Stimulated activated CD4-positive, alpha-beta T cell treated with anti-CD3 and anti-CD28 coated beads, Interleukin-1b, Interleukin-23, amount 100 ng/mL, for 24 hours (primary cell): ENCODE results near the gene BUD23.

Source experiments
- DNase-seq, 4 experiments: peaks; one replicate each; pipeline ENCODE4 v3.0.0-alpha.2; 2020; ENCODE audit warnings: low read depth in 4 of 4, low spot score in 1 of 4

Gene BUD23

DNA sequence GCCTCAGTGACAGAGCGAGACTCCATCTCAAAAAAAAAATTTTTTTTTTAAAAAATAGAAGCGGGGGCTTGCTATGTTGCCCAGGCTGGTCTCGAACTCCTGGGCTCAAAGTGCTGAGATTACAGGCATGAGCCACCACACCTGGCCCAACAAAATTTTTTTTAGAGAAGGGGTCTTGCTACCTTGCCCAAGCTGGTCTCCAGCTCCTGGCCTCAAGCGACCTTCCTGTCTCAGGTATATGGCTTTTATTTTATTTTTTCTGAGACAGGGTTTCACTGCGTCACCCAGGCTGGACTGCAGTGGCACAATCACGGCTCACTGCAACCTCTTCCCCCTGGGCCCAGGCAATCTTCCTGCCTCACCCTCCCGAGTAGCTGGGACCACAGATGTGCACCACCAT, 56.8 kb downstream of the BUD23 start:
- DNase-seq: no peak

DNA sequence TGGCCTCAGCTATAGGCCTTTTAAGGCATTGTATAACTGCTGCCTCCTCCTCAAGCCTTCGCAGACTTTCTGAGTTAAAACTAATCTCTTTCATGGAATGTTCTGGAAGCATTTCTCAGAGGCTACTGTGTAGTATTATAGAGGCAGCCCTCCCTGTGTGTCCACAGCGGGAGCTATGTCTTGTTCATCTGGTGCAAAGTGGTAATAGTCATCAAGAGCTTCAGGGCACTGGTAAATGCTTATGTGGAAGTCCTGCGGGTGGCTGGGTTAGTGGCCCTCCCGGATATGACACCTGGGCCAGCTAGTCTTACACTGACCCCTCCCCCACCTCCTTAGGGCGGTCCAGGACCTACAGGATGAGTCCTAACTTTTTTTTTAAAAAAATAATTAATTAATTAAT, 57.4 kb downstream of the BUD23 start:
- no peak for DNase-seq

DNA sequence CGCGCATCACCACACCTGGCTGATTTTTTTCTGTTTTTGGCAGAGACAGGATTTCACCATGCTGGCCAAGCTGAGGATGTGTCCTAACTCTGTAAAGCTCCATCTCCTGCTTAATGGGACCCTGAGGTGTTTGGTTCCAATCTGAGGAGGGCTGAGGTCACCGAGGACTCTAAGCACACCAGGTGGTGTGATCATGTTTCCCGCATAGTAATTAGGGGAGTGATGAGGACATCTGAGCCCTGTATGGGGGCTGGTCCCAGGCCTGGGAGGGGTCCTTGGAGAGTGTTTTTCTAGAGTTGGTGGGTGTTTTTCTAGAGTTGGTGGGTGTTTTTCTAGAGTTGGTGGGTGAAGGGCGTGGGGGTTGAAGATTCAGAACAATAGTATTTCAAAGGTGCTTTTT, 58.2 kb downstream of the BUD23 start:
- no peak for DNase-seq

- no peak for DNase-seq
Measured at GRCh38 chr7:73742338-73742752, 58.9 kb downstream of the BUD23 start.

DNA sequence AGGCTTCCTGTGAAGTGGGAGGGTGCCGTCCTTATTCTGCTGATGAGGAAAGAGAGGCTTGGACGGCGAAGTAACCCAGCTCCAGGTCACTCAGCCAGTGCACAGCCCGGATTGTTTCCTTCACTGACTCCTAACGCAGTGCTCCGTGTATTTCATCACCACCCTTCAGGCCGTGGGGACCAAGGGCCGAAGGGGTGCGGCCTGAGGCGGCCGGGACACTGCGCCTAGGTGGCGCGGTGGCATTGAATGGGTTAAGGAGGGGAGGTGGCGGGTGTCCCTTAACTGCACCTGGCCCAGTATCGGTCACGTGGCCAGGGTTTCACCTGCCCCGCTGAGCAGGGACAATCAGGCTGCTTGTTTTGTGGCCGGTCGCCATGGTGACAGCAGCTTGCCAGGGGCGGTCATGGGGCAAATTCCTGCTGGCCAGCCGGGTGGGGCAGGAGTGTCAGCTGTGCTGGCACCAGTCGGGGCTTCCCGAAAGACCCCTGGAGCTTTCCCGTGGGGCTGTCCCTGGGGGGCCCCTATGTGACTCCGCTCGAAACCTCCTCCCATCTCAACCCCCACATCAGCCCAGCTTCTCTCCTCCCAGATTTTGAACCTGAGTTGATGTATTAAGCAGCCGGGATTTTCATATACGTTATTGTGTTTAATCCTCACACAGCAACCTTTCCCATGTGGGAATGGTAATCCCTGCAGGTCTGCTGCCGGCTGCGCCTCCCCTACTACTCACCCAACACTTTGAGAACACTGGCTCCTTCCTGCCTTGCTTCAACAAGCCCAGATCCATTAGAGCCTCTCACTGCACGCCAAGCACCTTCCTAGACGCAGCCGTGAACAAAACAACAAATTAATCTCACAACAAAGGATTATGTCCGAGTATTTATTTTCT, 59.6 kb downstream of the BUD23 start:
- DNase-seq: no peak

- no peak for DNase-seq
Measured at GRCh38 chr7:73746378-73746777, 63.0 kb downstream of the BUD23 start.
